Measurements from ENCODE around the gene DES.
A peak's percentile ranks its signal among the peaks of the same experiment; 100 is the strongest.

The DES gene

DNA sequence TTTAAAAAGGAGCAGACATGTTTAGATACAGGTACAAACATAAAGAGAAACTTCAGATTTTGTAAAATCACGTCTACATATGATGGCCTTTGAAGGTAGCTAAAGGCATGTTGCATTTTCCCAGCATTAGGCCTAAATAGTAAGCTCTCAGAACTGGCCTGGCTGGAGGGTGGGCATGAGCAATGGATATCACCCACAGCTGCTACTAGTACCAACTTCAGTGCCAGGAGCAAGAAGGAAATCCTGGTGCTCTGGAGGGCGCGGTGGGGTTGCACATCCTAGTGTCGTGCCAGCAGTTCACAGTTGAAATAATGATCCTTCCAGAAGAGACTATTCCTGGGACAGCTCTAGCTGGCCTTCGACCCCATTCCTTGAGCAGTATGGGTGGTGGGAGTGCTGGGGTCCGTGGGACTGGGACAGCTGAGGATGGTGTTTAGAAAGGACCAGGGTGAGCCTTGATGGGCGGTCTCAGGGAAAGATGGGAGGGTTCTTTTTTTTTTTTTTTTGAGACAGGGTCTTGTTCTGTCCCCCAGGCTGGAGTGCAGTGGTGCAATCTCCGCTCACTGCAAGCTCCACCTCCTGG lies 4.9 kb downstream of the DES start:
- peaks cover 16% of the 10 kb centered on the region for H3K27me3 ChIP-seq (ENCODE audit: insufficient read depth, low read length)
- no peaks in the 10 kb centered on the region for H3K36me3 ChIP-seq (ENCODE audit: insufficient read depth, low read length)
- 94% methylated on average over 8 of the region's 8 CpGs for WGBS
- no peak overlapping the region for H3K27ac ChIP-seq (ENCODE audit: low read depth, low read length)
- H3K9ac ChIP-seq (ENCODE audit: low read depth, low read length) = no peak overlapping the region
- no peaks in the 10 kb centered on the region for H3K9me3 ChIP-seq (ENCODE audit: insufficient read depth, low read depth, low read length)
- H3K4me3 ChIP-seq (ENCODE audit: low read length) = no peak overlapping the region
- no peaks in the 10 kb centered on the region for H3K4me1 ChIP-seq (ENCODE audit: insufficient read depth, low read length)

DNA sequence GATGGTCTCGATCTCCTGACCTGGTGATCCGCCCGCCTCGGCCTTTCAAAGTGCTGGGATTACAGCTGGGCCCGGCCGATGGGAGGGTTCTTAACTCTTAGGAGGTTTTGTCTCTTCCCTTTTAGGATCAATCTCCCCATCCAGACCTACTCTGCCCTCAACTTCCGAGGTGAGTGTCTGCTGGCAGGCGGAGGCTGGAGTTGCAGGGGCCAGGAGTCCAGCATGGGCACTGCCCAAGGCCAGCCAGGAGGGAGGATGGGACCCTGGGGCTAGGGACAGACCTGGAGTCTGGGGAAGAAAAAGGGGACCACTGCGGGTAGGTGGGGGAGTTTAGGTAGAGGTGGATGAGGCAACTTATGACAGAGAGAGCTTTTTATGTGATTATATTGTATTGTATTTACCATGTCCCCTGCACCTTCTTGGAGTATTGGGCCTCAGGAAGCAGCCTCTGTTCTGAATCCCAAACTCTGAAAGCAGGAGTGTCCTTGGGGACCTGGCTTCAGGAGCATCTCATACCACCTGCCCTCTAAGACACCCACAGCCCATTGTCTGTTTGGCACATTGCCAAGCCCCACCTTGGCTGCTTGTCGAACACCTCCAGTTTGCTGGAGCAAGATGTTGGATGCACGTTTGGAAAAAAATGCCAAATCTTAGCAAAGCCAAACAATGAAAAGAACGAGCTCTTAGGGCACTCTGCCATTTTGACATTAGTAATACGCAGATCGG lies 5.6 kb downstream of the DES start:
- Histone ChIP-seq H3K4me1 (ENCODE audit: insufficient read depth, low read length) (no peaks in the 10 kb centered on the region), H3K27me3 (ENCODE audit: insufficient read depth, low read length) (peaks cover 10% of the 10 kb centered on the region), H3K9me3 (ENCODE audit: insufficient read depth, low read depth, low read length) (no peaks in the 10 kb centered on the region), H3K9ac (ENCODE audit: low read depth, low read length) (no peak overlapping the region; the same call in 1 of the 2 replicates), H3K27ac (ENCODE audit: low read depth, low read length) (no peak overlapping the region), H3K36me3 (ENCODE audit: insufficient read depth, low read length) (no peaks in the 10 kb centered on the region), H3K4me3 (ENCODE audit: low read length) (no peak overlapping the region)
- 92% methylated on average over 14 of the region's 14 CpGs for WGBS

DNA sequence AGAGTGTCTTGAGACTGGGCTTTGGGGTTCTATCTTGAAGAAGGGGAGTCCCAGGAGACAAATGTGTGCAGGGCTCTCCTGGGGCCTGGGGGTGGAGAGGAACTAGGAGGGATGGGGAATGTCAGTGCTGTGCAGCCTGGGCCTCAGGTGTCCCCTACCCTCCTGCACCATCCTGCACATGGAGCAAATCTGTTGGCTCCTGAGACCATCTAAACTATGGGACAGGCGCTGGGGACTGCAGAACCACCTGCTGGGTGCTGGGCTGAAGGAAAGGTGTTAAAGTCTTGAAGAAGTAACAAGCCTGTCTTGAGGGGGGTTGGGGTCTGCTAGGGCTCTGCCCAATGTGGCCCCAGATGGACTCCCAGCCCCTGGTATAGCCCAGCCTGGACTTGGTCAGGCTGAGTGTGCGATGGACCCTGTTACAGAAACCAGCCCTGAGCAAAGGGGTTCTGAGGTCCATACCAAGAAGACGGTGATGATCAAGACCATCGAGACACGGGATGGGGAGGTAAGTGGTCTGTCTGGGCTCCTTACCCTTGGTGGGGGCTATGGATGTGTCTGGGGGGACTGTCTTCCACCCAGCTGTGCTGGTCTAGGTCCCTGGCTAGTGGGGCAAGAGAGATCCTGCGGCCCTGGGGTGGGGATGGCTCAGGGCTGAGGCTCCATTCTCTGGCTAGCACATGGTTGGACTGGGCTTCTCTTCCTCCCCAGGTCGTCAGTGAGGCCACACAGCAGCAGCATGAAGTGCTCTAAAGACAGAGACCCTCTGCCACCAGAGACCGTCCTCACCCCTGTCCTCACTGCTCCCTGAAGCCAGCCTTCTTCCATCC lies 7.3 kb downstream of the DES start:
- Histone ChIP-seq H3K27ac (ENCODE audit: low read depth, low read length) (no peak overlapping the region), H3K27me3 (ENCODE audit: insufficient read depth, low read length) (no peaks in the 10 kb centered on the region; the same call in 1 of the 2 replicates), H3K4me1 (ENCODE audit: insufficient read depth, low read length) (no peaks in the 10 kb centered on the region), H3K36me3 (ENCODE audit: insufficient read depth, low read length) (no peaks in the 10 kb centered on the region), H3K4me3 (ENCODE audit: low read length) (no peak overlapping the region), H3K9ac (ENCODE audit: low read depth, low read length) (no peak overlapping the region), H3K9me3 (ENCODE audit: insufficient read depth, low read depth, low read length) (no peaks in the 10 kb centered on the region)
- 89% methylated on average over 8 of the region's 8 CpGs for WGBS

DNA sequence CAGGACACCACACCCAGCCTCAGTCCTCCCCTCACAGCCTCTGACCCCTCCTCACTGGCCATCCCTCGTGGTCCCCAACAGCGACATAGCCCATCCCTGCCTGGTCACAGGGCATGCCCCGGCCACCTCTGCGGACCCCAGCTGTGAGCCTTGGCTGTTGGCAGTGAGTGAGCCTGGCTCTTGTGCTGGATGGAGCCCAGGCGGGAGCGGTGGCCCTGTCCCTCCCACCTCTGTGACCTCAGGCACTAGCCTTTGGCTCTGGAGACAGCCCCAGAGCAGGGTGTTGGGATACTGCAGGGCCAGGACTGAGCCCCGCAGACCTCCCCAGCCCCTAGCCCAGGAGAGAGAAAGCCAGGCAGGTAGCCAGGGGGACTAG lies 7.9 kb downstream of the DES start:
- no peaks in the 10 kb centered on the region; the same call in 1 of the 2 replicates for H3K27me3 ChIP-seq (ENCODE audit: insufficient read depth, low read length)
- H3K9ac ChIP-seq (ENCODE audit: low read depth, low read length) = no peak overlapping the region
- H3K27ac ChIP-seq (ENCODE audit: low read depth, low read length) = no peak overlapping the region
- no peaks in the 10 kb centered on the region for H3K36me3 ChIP-seq (ENCODE audit: insufficient read depth, low read length)
- H3K4me1 ChIP-seq (ENCODE audit: insufficient read depth, low read length) = no peaks in the 10 kb centered on the region
- H3K4me3 ChIP-seq (ENCODE audit: low read length) = no peak overlapping the region
- no peaks in the 10 kb centered on the region for H3K9me3 ChIP-seq (ENCODE audit: insufficient read depth, low read depth, low read length)
- WGBS = 91% methylated on average over 7 of the region's 7 CpGs

DNA sequence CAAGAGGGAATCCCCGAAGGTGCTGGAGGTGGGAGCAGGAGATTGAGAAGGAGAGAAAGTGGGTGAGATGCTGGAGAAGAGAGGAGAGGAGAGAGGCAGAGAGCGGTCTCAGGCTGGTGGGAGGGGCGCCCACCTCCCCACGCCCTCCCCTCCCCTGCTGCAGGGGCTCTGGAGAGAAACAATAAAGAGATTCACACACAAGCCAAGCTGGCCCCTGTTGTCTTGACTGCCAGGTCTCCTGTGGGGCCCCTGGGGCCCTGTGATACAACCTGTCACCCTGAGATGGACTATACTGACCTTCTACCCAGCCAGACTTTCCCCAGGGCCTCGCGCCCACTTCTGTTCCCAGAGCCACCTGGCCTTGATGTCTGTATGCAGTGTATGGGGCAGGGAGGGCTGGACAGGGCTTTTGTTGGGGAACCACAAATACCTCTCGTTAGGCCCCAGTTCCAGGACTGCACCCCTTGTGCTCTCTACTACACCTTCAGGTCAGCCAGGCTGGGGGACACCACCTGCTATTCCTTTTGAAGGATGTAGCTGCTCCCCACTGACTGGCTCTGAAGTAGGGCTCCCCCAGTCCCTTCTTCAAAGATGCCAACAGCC lies 8.5 kb downstream of the DES start:
- Histone ChIP-seq H3K4me3 (ENCODE audit: low read length) (no peak overlapping the region), H3K9me3 (ENCODE audit: insufficient read depth, low read depth, low read length) (no peaks in the 10 kb centered on the region), H3K27ac (ENCODE audit: low read depth, low read length) (no peak overlapping the region), H3K27me3 (ENCODE audit: insufficient read depth, low read length) (no peaks in the 10 kb centered on the region; the same call in 1 of the 2 replicates), H3K9ac (ENCODE audit: low read depth, low read length) (no peak overlapping the region), H3K36me3 (ENCODE audit: insufficient read depth, low read length) (no peaks in the 10 kb centered on the region), H3K4me1 (ENCODE audit: insufficient read depth, low read length) (no peaks in the 10 kb centered on the region)
- WGBS = 78% methylated on average over 6 of the region's 7 CpGs

DNA sequence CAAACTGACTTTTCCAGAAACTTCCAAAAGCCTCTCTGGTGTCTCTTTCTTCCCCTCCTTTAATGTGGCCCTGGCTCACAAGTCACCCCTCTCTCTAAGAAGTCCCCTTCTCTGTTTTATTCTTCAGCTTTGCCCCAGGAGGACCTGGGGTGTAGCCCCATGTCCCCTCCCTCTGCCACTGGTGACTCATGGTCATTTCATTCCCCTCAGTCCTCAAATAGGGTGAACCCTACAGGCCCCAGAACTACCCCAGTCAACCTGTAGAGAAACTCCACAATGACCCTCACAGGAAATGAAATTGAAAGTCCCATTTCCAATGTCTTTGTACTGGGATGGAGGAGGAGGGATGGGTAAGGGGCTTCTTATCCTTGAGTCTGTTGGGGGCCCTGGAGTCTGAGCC lies 10.3 kb downstream of the DES start:
- Histone ChIP-seq H3K4me3 (ENCODE audit: low read length) (no peak overlapping the region), H3K36me3 (ENCODE audit: insufficient read depth, low read length) (no peaks in the 10 kb centered on the region), H3K9ac (ENCODE audit: low read depth, low read length) (no peak overlapping the region), H3K4me1 (ENCODE audit: insufficient read depth, low read length) (no peaks in the 10 kb centered on the region), H3K27ac (ENCODE audit: low read depth, low read length) (no peak overlapping the region), H3K27me3 (ENCODE audit: insufficient read depth, low read length) (no peaks in the 10 kb centered on the region; the same call in 1 of the 2 replicates), H3K9me3 (ENCODE audit: insufficient read depth, low read depth, low read length) (no peaks in the 10 kb centered on the region)

DNA sequence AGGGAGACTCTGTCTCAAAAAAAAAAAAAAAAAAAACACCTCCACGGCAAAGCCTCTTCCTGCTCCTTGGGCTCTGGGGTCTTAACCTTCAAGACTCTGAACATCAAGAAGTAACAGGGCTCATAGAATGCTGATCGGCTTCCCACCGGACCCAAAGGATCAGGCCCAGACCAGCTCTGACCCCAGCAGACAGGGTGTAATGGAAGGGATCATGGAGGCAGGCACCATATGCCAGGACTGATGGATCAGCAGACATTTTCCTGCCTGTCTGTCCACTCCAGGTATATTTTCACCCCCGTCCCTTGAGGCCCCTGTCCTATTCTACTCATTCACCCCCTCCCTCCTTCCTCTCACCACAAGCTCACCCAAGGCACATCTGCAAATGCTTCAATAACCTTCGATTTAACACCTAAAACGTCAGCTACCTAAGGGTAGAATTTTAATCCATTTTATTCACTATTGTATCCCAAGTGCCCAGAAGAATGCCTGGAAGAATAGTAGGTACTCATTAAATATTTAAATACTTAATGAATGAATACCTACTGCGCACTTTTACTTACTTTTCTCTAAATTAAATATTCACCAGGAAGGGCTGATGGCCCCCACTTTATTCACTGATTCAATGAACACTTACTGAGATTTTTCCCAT lies 11.9 kb downstream of the DES start:
- Histone ChIP-seq H3K36me3 (ENCODE audit: insufficient read depth, low read length) (no peaks in the 10 kb centered on the region), H3K27ac (ENCODE audit: low read depth, low read length) (no peak overlapping the region), H3K9ac (ENCODE audit: low read depth, low read length) (no peak overlapping the region), H3K9me3 (ENCODE audit: insufficient read depth, low read depth, low read length) (no peaks in the 10 kb centered on the region), H3K4me3 (ENCODE audit: low read length) (no peak overlapping the region), H3K27me3 (ENCODE audit: insufficient read depth, low read length) (peaks cover 8% of the 10 kb centered on the region), H3K4me1 (ENCODE audit: insufficient read depth, low read length) (no peaks in the 10 kb centered on the region)
- 93% methylated on average over 7 of the region's 7 CpGs for WGBS

DNA sequence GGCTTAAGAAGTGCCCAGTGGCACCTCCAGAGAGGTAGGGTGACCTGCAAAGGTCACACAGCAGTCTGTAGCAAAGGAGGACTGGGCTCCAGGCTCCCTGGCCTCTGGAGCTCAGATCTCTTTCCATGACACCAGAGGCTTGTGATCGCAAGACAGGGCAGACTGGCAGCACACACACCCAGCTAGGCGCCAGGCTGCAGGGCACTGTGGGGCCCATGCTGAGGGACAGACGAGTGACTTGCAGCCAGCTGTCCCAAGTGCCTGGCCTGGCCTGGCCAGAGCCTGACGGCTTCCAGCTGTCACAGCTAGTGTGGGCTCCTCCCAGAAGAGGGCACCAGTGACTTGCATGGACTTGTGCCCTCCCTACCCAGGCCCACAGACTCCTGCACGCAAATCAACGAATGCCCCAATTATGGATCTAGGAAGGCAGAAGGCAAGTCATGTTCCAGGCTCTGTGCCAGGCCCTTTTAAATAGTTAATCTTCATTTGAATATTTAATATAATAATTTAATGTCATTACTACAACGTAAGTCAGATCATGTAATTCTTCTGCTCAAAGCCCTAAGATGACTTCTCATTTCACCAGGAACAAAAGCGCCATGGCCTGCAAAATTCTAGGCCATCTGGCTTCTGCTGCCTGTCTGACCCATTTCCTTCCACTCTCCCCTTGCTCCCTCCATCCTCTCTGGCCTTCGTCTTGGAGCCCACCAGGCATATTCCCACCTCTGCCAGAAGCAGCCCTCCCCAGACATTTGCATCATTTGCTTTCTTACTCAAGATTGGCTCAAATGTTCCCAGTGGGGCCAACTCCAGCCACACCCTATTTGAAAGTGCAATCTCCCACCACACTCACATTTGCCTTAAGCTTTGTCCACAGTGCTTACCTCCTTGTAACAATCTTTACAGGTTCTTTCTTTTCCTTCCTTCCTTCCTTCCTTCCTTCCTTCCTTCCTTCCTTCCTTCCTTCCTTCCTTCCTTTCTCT lies 12.7 kb downstream of the DES start:
- Histone ChIP-seq H3K4me3 (ENCODE audit: low read length) (no peak overlapping the region), H3K27me3 (ENCODE audit: insufficient read depth, low read length) (peaks cover 16% of the 10 kb centered on the region), H3K36me3 (ENCODE audit: insufficient read depth, low read length) (no peaks in the 10 kb centered on the region), H3K27ac (ENCODE audit: low read depth, low read length) (no peak overlapping the region), H3K9ac (ENCODE audit: low read depth, low read length) (no peak overlapping the region), H3K9me3 (ENCODE audit: insufficient read depth, low read depth, low read length) (no peaks in the 10 kb centered on the region), H3K4me1 (ENCODE audit: insufficient read depth, low read length) (no peaks in the 10 kb centered on the region)
- WGBS = 66% methylated on average over 9 of the region's 9 CpGs

DNA sequence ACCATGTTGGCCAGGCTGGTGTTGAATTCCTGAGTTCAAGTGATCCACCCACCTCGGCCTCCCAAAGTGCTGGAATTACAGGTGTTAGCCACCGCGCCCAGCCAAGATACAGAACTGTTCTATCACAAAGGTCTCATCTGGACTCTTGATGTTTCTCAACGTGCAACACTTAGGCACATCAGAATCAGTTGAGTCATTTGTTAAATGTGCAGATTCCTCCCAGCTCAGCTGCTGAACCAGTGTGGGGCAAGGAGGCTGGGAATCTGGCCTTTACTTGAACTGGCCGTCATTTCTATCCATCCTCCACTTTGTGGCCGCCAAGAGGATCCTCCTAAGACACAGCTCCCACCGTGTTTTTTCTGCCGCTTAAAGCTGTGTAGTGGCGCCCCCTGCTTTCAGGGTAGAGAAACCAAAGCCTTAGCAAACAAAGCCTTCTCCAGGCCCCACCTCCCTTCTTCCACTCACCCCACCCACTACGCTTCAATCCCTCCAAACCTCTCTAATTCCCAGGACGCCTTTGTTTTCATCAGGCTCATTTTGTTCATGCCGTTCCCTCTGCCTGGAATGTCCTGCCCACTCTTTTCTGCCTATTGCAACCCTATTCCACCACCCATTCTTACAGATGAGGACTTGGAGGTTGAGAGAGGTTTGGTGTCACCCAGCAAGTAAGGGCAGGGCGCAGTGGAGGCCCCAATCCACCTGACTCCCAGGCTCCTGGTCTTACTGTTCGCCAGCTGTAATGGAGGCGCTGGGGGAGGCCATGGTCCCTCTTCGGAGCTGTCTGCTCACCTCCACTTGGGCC lies 15.7 kb downstream of the DES start:
- Histone ChIP-seq H3K36me3 (ENCODE audit: insufficient read depth, low read length) (no peaks in the 10 kb centered on the region), H3K27ac (ENCODE audit: low read depth, low read length) (no peak overlapping the region), H3K4me3 (ENCODE audit: low read length) (peak overlapping the region; percentile 49), H3K9ac (ENCODE audit: low read depth, low read length) (peak overlapping the region; percentile 37), H3K9me3 (ENCODE audit: insufficient read depth, low read depth, low read length) (no peaks in the 10 kb centered on the region), H3K27me3 (ENCODE audit: insufficient read depth, low read length) (peaks cover 27% of the 10 kb centered on the region), H3K4me1 (ENCODE audit: insufficient read depth, low read length) (no peaks in the 10 kb centered on the region)
- WGBS = 48% methylated on average over 16 of the region's 16 CpGs

DNA sequence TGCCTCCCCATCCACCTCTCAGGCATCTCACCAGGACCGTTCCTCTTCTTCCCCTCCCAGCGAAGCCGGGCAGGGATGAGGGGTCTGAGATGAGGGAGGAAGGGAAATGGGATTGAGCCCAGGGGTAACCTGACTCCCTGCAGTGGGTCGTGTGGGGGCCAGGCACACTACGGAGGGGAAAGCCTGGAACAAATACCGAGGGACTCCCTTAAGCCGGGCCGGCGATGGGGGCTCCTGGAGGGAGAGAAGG lies 16.2 kb downstream of the DES start:
- WGBS = 11% methylated on average over 8 of the region's 9 CpGs
- H3K27me3 ChIP-seq (ENCODE audit: insufficient read depth, low read length) = peaks cover 29% of the 10 kb centered on the region
- peak overlapping the region; percentile 37 for H3K9ac ChIP-seq (ENCODE audit: low read depth, low read length)
- H3K9me3 ChIP-seq (ENCODE audit: insufficient read depth, low read depth, low read length) = no peaks in the 10 kb centered on the region
- no peak overlapping the region for H3K27ac ChIP-seq (ENCODE audit: low read depth, low read length)
- no peaks in the 10 kb centered on the region for H3K4me1 ChIP-seq (ENCODE audit: insufficient read depth, low read length)
- H3K36me3 ChIP-seq (ENCODE audit: insufficient read depth, low read length) = no peaks in the 10 kb centered on the region
- peak overlapping the region; percentile 49 for H3K4me3 ChIP-seq (ENCODE audit: low read length)
